Fibroblast of pulmonary artery (primary cell): ENCODE measurements around the gene USP6NL.

Source experiments
- DNase-seq: peaks from one replicate; pipeline ENCODE4 v3.0.0-alpha.2; 2010; ENCODE audit warnings: low read depth
- H3K4me3 ChIP-seq: replicated peaks from 2 replicates; pipeline ENCODE4 v1.5.1; 2011; ENCODE audit warnings: low read depth, mild to moderate bottlenecking, control low read depth, low read length, moderate library complexity
- CTCF ChIP-seq: IDR thresholded peaks from 2 replicates; pipeline ENCODE4 v1.5.1; 2011; ENCODE audit warnings: mild to moderate bottlenecking, control low read depth, low read length, inconsistent platforms; ENCODE audit errors: missing control alignments

Gene USP6NL

GRCh38 chr10:11511321-11511720, 100.1 kb downstream of the USP6NL start:
- TF ChIP-seq CTCF: no peak
- no peak overlapping the region for H3K4me3 ChIP-seq
- no peak for DNase-seq

GRCh38 chr10:11510736-11511135, 100.7 kb downstream of the USP6NL start:
- no peak for DNase-seq

GRCh38 chr10:11510281-11510680, 101.2 kb downstream of the USP6NL start:
- no peak for DNase-seq
- TF ChIP-seq CTCF: no peak
- no peak overlapping the region for H3K4me3 ChIP-seq

More at GRCh38 chr10:11510736-11511135, 100.7 kb downstream of the USP6NL start:
- no peak overlapping the region for H3K4me3 ChIP-seq
- TF ChIP-seq CTCF: no peak

- TF ChIP-seq CTCF: no peak
- DNase-seq: no peak
- no peak overlapping the region for H3K4me3 ChIP-seq
These were observed 102.4 kb downstream of the USP6NL start for GRCh38 chr10:11509036-11509435.

GRCh38 chr10:11506247-11506789, 105.1 kb downstream of the USP6NL start:
- no peak for TF ChIP-seq CTCF
- DNase-seq: no peak
- no peak overlapping the region for H3K4me3 ChIP-seq

GRCh38 chr10:11505639-11506038, 105.8 kb downstream of the USP6NL start:
- H3K4me3 ChIP-seq: no peak overlapping the region
- no peak for DNase-seq

More at GRCh38 chr10:11505639-11506038, 105.8 kb downstream of the USP6NL start:
- TF ChIP-seq CTCF: no peak
